ENCODE data around the gene SLC35D2.

Gene SLC35D2

GRCh38 chr9:96420468-96421219 lies 37.1 kb upstream of the SLC35D2 start:
- no peak for TF ChIP-seq CTCF (IDR thresholded peaks at IDR 0.05; ENCODE audit: low read depth, low read length, missing control alignments)
- no peak for DNase-seq (ENCODE audit: low read depth)
- H3K4me3 ChIP-seq (ENCODE audit: low read depth, low read length) = no peak overlapping the region; the same call in 1 of the 2 replicates

- no peak for DNase-seq (ENCODE audit: low read depth)
- TF ChIP-seq CTCF (IDR thresholded peaks at IDR 0.05; ENCODE audit: low read depth, low read length, missing control alignments) = no peak
- H3K4me3 ChIP-seq (ENCODE audit: low read depth, low read length) = peak overlapping the region; percentile 58
These were observed 36.1 kb upstream of the SLC35D2 start for GRCh38 chr9:96419691-96419969.

- H3K4me3 ChIP-seq (ENCODE audit: low read depth, low read length) = peak overlapping the region; percentile 58
- no peak for TF ChIP-seq CTCF (IDR thresholded peaks at IDR 0.05; ENCODE audit: low read depth, low read length, missing control alignments)
- no peak for DNase-seq (ENCODE audit: low read depth)
These were observed 35.6 kb upstream of the SLC35D2 start for GRCh38 chr9:96418920-96419690.

- H3K4me3 ChIP-seq (ENCODE audit: low read depth, low read length) = peak within 1 kb of the TSS; percentile 78
- DNase-seq (ENCODE audit: low read depth) = peak; percentile 84
- no peak for TF ChIP-seq CTCF (IDR thresholded peaks at IDR 0.05; ENCODE audit: low read depth, low read length, missing control alignments)
These were observed 34.8 kb upstream of the SLC35D2 start, which contains the start of gene ZNF367 for GRCh38 chr9:96418083-96418919. ZNF367 (minus strand) TSS chr9:96418370; CDS start chr9:96418032, 338 bp downstream.

GRCh38 chr9:96417661-96418082 lies 34.2 kb upstream of the SLC35D2 start:
- no peak for TF ChIP-seq CTCF (IDR thresholded peaks at IDR 0.05; ENCODE audit: low read depth, low read length, missing control alignments)
- peak overlapping the region; percentile 78 for H3K4me3 ChIP-seq (ENCODE audit: low read depth, low read length)
- no peak for DNase-seq (ENCODE audit: low read depth)

- DNase-seq (ENCODE audit: low read depth) = no peak
- H3K4me3 ChIP-seq (ENCODE audit: low read depth, low read length) = peak overlapping the region; percentile 78
- TF ChIP-seq CTCF (IDR thresholded peaks at IDR 0.05; ENCODE audit: low read depth, low read length, missing control alignments) = no peak
These were observed 33.6 kb upstream of the SLC35D2 start for GRCh38 chr9:96417051-96417586.
